H1 (cell line): ENCODE measurements around the gene CAPN13. TPM values are rescaled to one million over a fixed set of nuclear protein-coding genes. Genes with fewer than 3 reads are reported as not detected.

Experiments used
- CTCF ChIA-PET: fragments of 300-600 bp; sonication (Branson Sonifier 250); formaldehyde crosslinking; loops from one replicate; lab custom pipeline; 2021; ENCODE audit not compliant: partially characterized antibody; lab: Charles Lee
- POLR2A ChIA-PET: fragments of 300-600 bp; sonication (Branson Sonifier 250); formaldehyde crosslinking; loops from one replicate; lab custom pipeline; 2021; ENCODE audit warnings: inconsistent platforms; ENCODE audit not compliant: partially characterized antibody; lab: Charles Lee
- DNase-seq, 2 experiments: peaks; one replicate each; pipeline versions ENCODE4 v3.0.0 to v3.0.0-alpha.2; 2010 to 2022; ENCODE audit warnings: low spot score in 2 of 2, low read depth in 1 of 2, mixed read lengths in 1 of 2
- FAIRE-seq: peaks from 2 replicates; lab custom pipeline; 2011; peaks lifted over from hg19 to GRCh38; lab: Jason Lieb, UNC
- H2AFZ ChIP-seq: 2 replicates; pipeline ENCODE4 v1.8.1; 2012; ENCODE audit warnings: low read length, inconsistent platforms
- H2AK5ac ChIP-seq: 2 replicates; pipeline ENCODE4 v1.6.1; 2013; ENCODE audit warnings: low read depth, low read length
- H2BK120ac ChIP-seq: replicated peaks from 2 replicates; pipeline ENCODE3; 2013; ENCODE audit warnings: low read depth, low read length, inconsistent platforms
- H2BK12ac ChIP-seq: 2 replicates; pipeline ENCODE4 v1.6.1; 2013; ENCODE audit warnings: low read depth, low read length
- H2BK15ac ChIP-seq: 2 replicates; pipeline ENCODE4 v1.6.1; 2013; ENCODE audit warnings: low read length
- H2BK20ac ChIP-seq: 2 replicates; pipeline ENCODE4 v1.6.1; 2013; ENCODE audit warnings: low read length
- H2BK5ac ChIP-seq: 2 replicates; pipeline ENCODE4 v1.6.1; 2013; ENCODE audit warnings: low read depth, low read length
- H3K14ac ChIP-seq: 2 replicates; pipeline ENCODE4 v1.6.1; 2013; ENCODE audit warnings: inconsistent platforms; ENCODE audit not compliant: insufficient read length
- H3K18ac ChIP-seq: 2 replicates; pipeline ENCODE4 v1.6.1; 2013; ENCODE audit warnings: low read length; ENCODE audit errors: extremely low read depth
- H3K23ac ChIP-seq: 2 replicates; pipeline ENCODE4 v1.6.1; 2013; ENCODE audit warnings: inconsistent platforms; ENCODE audit not compliant: insufficient read length
- H3K23me2 ChIP-seq: 2 replicates; pipeline ENCODE4 v1.6.1; 2013; ENCODE audit warnings: low read depth, low read length
- H3K27ac ChIP-seq: 2 replicates; pipeline ENCODE4 v1.6.1; 2011; ENCODE audit warnings: low read depth, low read length, inconsistent platforms
- H3K27me3 ChIP-seq, 4 experiments: replicated peaks in 1 of 4; 1 replicate in 1 of 4; 2 replicates in 3 of 4; pipeline versions ENCODE4 v1.6.1 to v1.8.1; 2011 to 2013; ENCODE audit warnings: low read length in 3 of 4, mild to moderate bottlenecking in 3 of 4, inconsistent platforms in 2 of 4, mixed read lengths in 2 of 4, moderate library complexity in 1 of 4; ENCODE audit not compliant: control insufficient read depth in 3 of 4, insufficient read depth in 3 of 4; ENCODE audit errors: extremely low read depth in 1 of 4
- H3K36me3 ChIP-seq, 4 experiments: 2 replicates each; pipeline versions ENCODE4 v1.6.1 to v1.8.1; 2011 to 2013; ENCODE audit warnings: mild to moderate bottlenecking in 4 of 4, low read length in 3 of 4, moderate library complexity in 2 of 4, control low read depth in 1 of 4, inconsistent platforms in 1 of 4; ENCODE audit not compliant: insufficient read depth in 4 of 4, control insufficient read depth in 2 of 4
- H3K4ac ChIP-seq: replicated peaks from 2 replicates; pipeline ENCODE3; 2013; ENCODE audit warnings: low read length, low read depth, mixed read lengths, inconsistent platforms; ENCODE audit not compliant: insufficient read length
- H3K4me1 ChIP-seq, 4 experiments: replicated peaks in 1 of 4; 1 replicate in 1 of 4; 2 replicates in 3 of 4; pipeline versions ENCODE4 v1.6.1 to v1.8.1; 2011 to 2013; ENCODE audit warnings: low read length in 3 of 4, inconsistent platforms in 2 of 4, mixed read lengths in 1 of 4; ENCODE audit not compliant: insufficient read depth in 4 of 4, control insufficient read depth in 3 of 4
- H3K4me2 ChIP-seq, 2 experiments: 2 replicates each; pipeline versions ENCODE4 v1.6.1 to v1.8.1; 2011 to 2013; ENCODE audit warnings: low read depth in 2 of 2, low read length in 2 of 2, control low read depth in 1 of 2, inconsistent platforms in 1 of 2, mild to moderate bottlenecking in 1 of 2; ENCODE audit not compliant: insufficient read depth in 1 of 2
- H3K4me3 ChIP-seq, 4 experiments: fragments of 200-600, 300-600 bp in 1 of 4; sonication (generic), shearing (Covaris generic), sonication (Bioruptor Twin) in 1 of 4; 2 replicates each; pipeline versions ENCODE4 v1.5.1 to v1.8.1; 2011 to 2016; ENCODE audit warnings: low read length in 4 of 4, low read depth in 3 of 4, control low read depth in 2 of 4, inconsistent platforms in 2 of 4, mild to moderate bottlenecking in 2 of 4, mixed read lengths in 1 of 4, moderate library complexity in 1 of 4; ENCODE audit not compliant: insufficient read depth in 2 of 4; ENCODE audit errors: extremely low read depth in 1 of 4
- H3K56ac ChIP-seq: replicated peaks from 2 replicates; pipeline ENCODE3; 2013; ENCODE audit warnings: low read depth, mild to moderate bottlenecking, mixed read lengths, low read length, inconsistent platforms; ENCODE audit not compliant: insufficient read length
- H3K79me1 ChIP-seq: 2 replicates; pipeline ENCODE4 v1.6.1; 2013; ENCODE audit warnings: low read depth, low read length, control low read depth
- H3K79me2 ChIP-seq, 2 experiments: 2 replicates each; pipeline versions ENCODE4 v1.6.1 to v1.8.1; 2012 to 2013; ENCODE audit warnings: low read length in 2 of 2, mild to moderate bottlenecking in 2 of 2, inconsistent platforms in 1 of 2; ENCODE audit not compliant: insufficient read depth in 2 of 2, control insufficient read depth in 1 of 2
- H3K9ac ChIP-seq, 4 experiments: replicated peaks in 1 of 4; 1 replicate in 1 of 4; 2 replicates in 3 of 4; pipeline versions ENCODE4 v1.6.1 to v1.8.1; 2011 to 2013; ENCODE audit warnings: low read depth in 3 of 4, low read length in 3 of 4, control low read depth in 2 of 4, mild to moderate bottlenecking in 2 of 4, moderate library complexity in 2 of 4, inconsistent platforms in 1 of 4; ENCODE audit errors: extremely low read depth in 1 of 4
- H3K9me3 ChIP-seq, 2 experiments: 2 replicates each; pipeline versions ENCODE4 v1.6.1 to v1.8.1; 2012 to 2013; ENCODE audit warnings: mild to moderate bottlenecking in 2 of 2, moderate library complexity in 2 of 2, control low read depth in 1 of 2, inconsistent platforms in 1 of 2, low read depth in 1 of 2, low read length in 1 of 2, mixed read lengths in 1 of 2; ENCODE audit not compliant: insufficient read depth in 2 of 2
- H4K20me1 ChIP-seq, 2 experiments: replicated peaks in 1 of 2; 2 replicates each; pipeline versions ENCODE3 to v1.8.1; 2011 to 2013; ENCODE audit warnings: inconsistent platforms in 2 of 2, low read length in 2 of 2, mild to moderate bottlenecking in 1 of 2; ENCODE audit not compliant: insufficient read depth in 2 of 2, control insufficient read depth in 1 of 2
- H4K5ac ChIP-seq: 2 replicates; pipeline ENCODE4 v1.6.1; 2013; ENCODE audit warnings: low read length, low read depth, mixed read lengths, inconsistent platforms; ENCODE audit not compliant: insufficient read length
- H4K8ac ChIP-seq: 2 replicates; pipeline ENCODE4 v1.8.0; 2013; ENCODE audit warnings: mild to moderate bottlenecking, moderate library complexity, low read length, inconsistent platforms; ENCODE audit not compliant: insufficient read depth; ENCODE audit errors: extremely low read depth
- H4K91ac ChIP-seq: replicated peaks from 2 replicates; pipeline ENCODE3; 2013; ENCODE audit warnings: low read length, mixed read lengths, inconsistent platforms; ENCODE audit not compliant: insufficient read length
- BCL11A ChIP-seq, 2 experiments: IDR thresholded peaks; one replicate each; pipeline ENCODE4 v1.6.1; 2011; ENCODE audit warnings: low read depth in 2 of 2, low read length in 2 of 2, mild to moderate bottlenecking in 2 of 2
- BRCA1 ChIP-seq: IDR thresholded peaks from 2 replicates; pipeline ENCODE4 v1.6.1; 2012; ENCODE audit warnings: low read depth, low read length, improper control_type of control experiment
- CHD1 ChIP-seq: IDR thresholded peaks from 2 replicates; pipeline ENCODE4 v1.6.1; 2012; ENCODE audit warnings: low read depth, low read length, improper control_type of control experiment
- NANOG ChIP-seq: IDR thresholded peaks from 2 replicates; pipeline ENCODE4 v1.6.1; 2011; ENCODE audit warnings: low read length, low read depth, mild to moderate bottlenecking, inconsistent platforms; ENCODE audit not compliant: insufficient read depth, poor library complexity, severe bottlenecking
- POLR2AphosphoS5 ChIP-seq: IDR thresholded peaks from 2 replicates; pipeline ENCODE4 v1.6.1; 2011; ENCODE audit warnings: low read depth, low read length
- SIX5 ChIP-seq: IDR thresholded peaks from 2 replicates; pipeline ENCODE4 v1.6.1; 2011; ENCODE audit warnings: mild to moderate bottlenecking, low read depth, low read length
- TAF1 ChIP-seq: IDR thresholded peaks from 2 replicates; pipeline ENCODE4 v1.6.1; 2011; ENCODE audit warnings: mild to moderate bottlenecking, low read depth, low read length
- WGBS, 2 experiments: shearing (Covaris generic) in 1 of 2; methylation state at CpG; one replicate each; pipeline versions ENCODE4 v1.1.6 to v1.1.7; 2013 to 2015; ENCODE audit warnings: low lambda C conversion rate in 2 of 2, mixed read lengths in 2 of 2, inconsistent platforms in 1 of 2, low coverage in 1 of 2, missing lambda C conversion rate in 1 of 2; ENCODE audit not compliant: insufficient replicate concordance in 2 of 2, insufficient coverage in 1 of 2, insufficient read length in 1 of 2; ENCODE audit errors: extremely low coverage in 1 of 2, missing lambda C conversion rate in 1 of 2; 5-methylcytosine and 5-hydroxymethylcytosine counted together
- polyA plus RNA-seq, 7 experiments: library from polyadenylated mRNA; depleted of rRNA in 3 of 7; stranded (reverse) in 5 of 7; unstranded in 2 of 7; fragments of >200 nt in 5 of 7; fragments of 200-250 nt in 2 of 7; gene quantifications; 1 replicate in 5 of 7; 2 replicates in 1 of 7; 4 replicates in 1 of 7; pipeline versions ENCODE4 v1.2.1 to v1.2.3, GENCODE V29; 2011 to 2013; ENCODE audit warnings: missing spikeins in 2 of 7, mixed read lengths in 2 of 7
- total RNA-seq: library from RNA; stranded (reverse); fragmentation: NEBNext Ultra II Directional; extraction: Animal tissue kit (Norgen Biotek cat#: 25700); gene quantifications from 2 replicates; pipeline ENCODE4 v1.2.1, GENCODE V29; 2021
- TF ChIP-seq, protein P1 (sequence below): IDR thresholded peaks from 2 replicates; pipeline ENCODE4 v1.6.1; 2011; ENCODE audit warnings: low read length, improper control_type of control experiment
- TF ChIP-seq, protein P2 (sequence below), 3 experiments: IDR thresholded peaks; 1 replicate in 2 of 3; 2 replicates in 1 of 3; pipeline versions ENCODE4 v1.5.1 to v1.6.1; 2011; ENCODE audit warnings: low read length in 3 of 3, mild to moderate bottlenecking in 3 of 3, inconsistent platforms in 2 of 3, low read depth in 1 of 3, moderate library complexity in 1 of 3; ENCODE audit not compliant: insufficient read depth in 1 of 3; ENCODE audit errors: control extremely low read depth in 1 of 3
- TF ChIP-seq, protein P3 (sequence below): IDR thresholded peaks from 2 replicates; pipeline ENCODE4 v1.6.1; 2012; ENCODE audit warnings: inconsistent platforms

Gene CAPN13
- total and polyA plus RNA-seq, 2 of the 8 experiments (the other 6 are each of a cell fraction or from before 2014, with no cell fraction given) = 2.4 TPM

DNA sequence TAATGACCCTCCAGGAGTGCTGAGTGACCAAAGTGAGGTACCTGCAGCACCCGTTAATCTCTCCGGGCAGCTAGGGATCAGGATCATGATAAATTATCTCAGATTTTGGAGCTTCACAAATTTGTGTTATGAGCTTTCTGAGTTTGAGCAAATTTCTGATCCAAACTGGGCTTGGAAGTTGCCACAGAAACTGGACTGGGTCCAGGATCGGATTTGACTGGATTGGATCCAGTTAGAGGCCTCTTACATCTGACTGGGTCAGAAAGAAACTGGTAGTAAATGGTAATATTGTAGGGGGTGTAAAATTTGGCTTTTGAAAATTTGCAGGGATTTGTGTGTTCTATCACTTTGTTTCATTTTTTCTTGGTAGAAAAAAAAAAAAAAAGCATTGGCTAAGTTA, 19.7 kb upstream of the CAPN13 start:
- H3K4me2 ChIP-seq = no peak overlapping the region
- no peak overlapping the region for H3K56ac ChIP-seq
- H3K18ac ChIP-seq = no peak overlapping the region
- no peak overlapping the region for H3K9ac ChIP-seq
- H3K79me2 ChIP-seq = no peaks in the 10 kb centered on the region
- no peak overlapping the region for H2AFZ ChIP-seq
- no peak overlapping the region for H3K4ac ChIP-seq
- no peak overlapping the region for H4K5ac ChIP-seq
- H3K4me1 ChIP-seq = no peaks in the 10 kb centered on the region
- H2BK12ac ChIP-seq = no peak overlapping the region
- ChIA-PET POLR2A (no interaction called here), CTCF (interaction anchor here (0.5 to 1.1 kb wide), 3 partner anchors 34 to 1676 kb away, joined by 3 to 4 read pairs (median 3); no protein-coding TSS in a partner anchor)
- H3K9me3 ChIP-seq = peaks cover 16 to 20% of the 10 kb centered on the region in 2 experiments; a peak in 2 of 4 replicates
- DNase-seq (no peak), FAIRE-seq (no peak)
- H2AK5ac ChIP-seq = no peak overlapping the region
- H3K4me3 ChIP-seq = no peak overlapping the region
- H3K27me3 ChIP-seq = no peaks in the 10 kb centered on the region; a peak in 1 of 7 replicates
- H2BK5ac ChIP-seq = no peak overlapping the region
- no peak overlapping the region for H2BK20ac ChIP-seq
- H2BK15ac ChIP-seq = no peak overlapping the region
- no peaks in the 10 kb centered on the region for H4K20me1 ChIP-seq
- no peak overlapping the region for H3K27ac ChIP-seq
- no peak overlapping the region for H3K14ac ChIP-seq
- 95% methylated on average over 3 of the region's 3 CpGs; no CpG with 5 or more reads in 1 of the 2 experiments for WGBS, 2 experiments
- H3K79me1 ChIP-seq = no peaks in the 10 kb centered on the region
- H3K23me2 ChIP-seq = no peaks in the 10 kb centered on the region
- H2BK120ac ChIP-seq = no peak overlapping the region
- H3K36me3 ChIP-seq = no peaks in the 10 kb centered on the region; a peak in 1 of 8 replicates
- no peak overlapping the region for H4K91ac ChIP-seq
- no peak overlapping the region for H3K23ac ChIP-seq
- H4K8ac ChIP-seq = no peak overlapping the region
- TF ChIP-seq, protein P1, sequence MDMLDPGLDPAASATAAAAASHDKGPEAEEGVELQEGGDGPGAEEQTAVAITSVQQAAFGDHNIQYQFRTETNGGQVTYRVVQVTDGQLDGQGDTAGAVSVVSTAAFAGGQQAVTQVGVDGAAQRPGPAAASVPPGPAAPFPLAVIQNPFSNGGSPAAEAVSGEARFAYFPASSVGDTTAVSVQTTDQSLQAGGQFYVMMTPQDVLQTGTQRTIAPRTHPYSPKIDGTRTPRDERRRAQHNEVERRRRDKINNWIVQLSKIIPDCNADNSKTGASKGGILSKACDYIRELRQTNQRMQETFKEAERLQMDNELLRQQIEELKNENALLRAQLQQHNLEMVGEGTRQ = no peak
- TF ChIP-seq TAF1 = no peak
- no peak for TF ChIP-seq CHD1
- no peak for TF ChIP-seq NANOG
- no peak for TF ChIP-seq SIX5
- no peak for TF ChIP-seq BCL11A (IDR thresholded peaks at IDR 0.05; ENCODE audit: low read depth in 2 of 2, low read length in 2 of 2)
- TF ChIP-seq, protein P2, sequence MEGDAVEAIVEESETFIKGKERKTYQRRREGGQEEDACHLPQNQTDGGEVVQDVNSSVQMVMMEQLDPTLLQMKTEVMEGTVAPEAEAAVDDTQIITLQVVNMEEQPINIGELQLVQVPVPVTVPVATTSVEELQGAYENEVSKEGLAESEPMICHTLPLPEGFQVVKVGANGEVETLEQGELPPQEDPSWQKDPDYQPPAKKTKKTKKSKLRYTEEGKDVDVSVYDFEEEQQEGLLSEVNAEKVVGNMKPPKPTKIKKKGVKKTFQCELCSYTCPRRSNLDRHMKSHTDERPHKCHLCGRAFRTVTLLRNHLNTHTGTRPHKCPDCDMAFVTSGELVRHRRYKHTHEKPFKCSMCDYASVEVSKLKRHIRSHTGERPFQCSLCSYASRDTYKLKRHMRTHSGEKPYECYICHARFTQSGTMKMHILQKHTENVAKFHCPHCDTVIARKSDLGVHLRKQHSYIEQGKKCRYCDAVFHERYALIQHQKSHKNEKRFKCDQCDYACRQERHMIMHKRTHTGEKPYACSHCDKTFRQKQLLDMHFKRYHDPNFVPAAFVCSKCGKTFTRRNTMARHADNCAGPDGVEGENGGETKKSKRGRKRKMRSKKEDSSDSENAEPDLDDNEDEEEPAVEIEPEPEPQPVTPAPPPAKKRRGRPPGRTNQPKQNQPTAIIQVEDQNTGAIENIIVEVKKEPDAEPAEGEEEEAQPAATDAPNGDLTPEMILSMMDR (IDR thresholded peaks at IDR 0.05; ENCODE audit: control extremely low read depth in 1 of 3, insufficient read depth in 1 of 3, low read depth in 1 of 3, low read length in 3 of 3) = no peak
- TF ChIP-seq, protein P3, sequence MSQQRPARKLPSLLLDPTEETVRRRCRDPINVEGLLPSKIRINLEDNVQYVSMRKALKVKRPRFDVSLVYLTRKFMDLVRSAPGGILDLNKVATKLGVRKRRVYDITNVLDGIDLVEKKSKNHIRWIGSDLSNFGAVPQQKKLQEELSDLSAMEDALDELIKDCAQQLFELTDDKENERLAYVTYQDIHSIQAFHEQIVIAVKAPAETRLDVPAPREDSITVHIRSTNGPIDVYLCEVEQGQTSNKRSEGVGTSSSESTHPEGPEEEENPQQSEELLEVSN = no peak
- TF ChIP-seq POLR2AphosphoS5 = no peak
- TF ChIP-seq BRCA1 = no peak
